Choroid plexus epithelial cell (primary cell): Measurements from ENCODE around the gene GALNT10.

ENCODE experiments used
- DNase-seq: peaks from one replicate; pipeline ENCODE4 v3.0.0-alpha.2; 2010; ENCODE audit warnings: low read depth
- H3K4me3 ChIP-seq: 2 replicates; pipeline ENCODE4 v1.5.1; 2011; ENCODE audit warnings: low read depth, mild to moderate bottlenecking, control low read depth, low read length, moderate library complexity
- TF ChIP-seq, protein P1 (sequence below): conservative IDR thresholded peaks from 2 replicates; pipeline ENCODE4 v1.5.1; 2011; ENCODE audit warnings: low read depth, mild to moderate bottlenecking, control low read depth, inconsistent platforms, low read length, moderate library complexity

Gene GALNT10

GRCh38 chr5:154470137-154470536 lies 279.6 kb downstream of the GALNT10 start:
- TF ChIP-seq, protein P1, sequence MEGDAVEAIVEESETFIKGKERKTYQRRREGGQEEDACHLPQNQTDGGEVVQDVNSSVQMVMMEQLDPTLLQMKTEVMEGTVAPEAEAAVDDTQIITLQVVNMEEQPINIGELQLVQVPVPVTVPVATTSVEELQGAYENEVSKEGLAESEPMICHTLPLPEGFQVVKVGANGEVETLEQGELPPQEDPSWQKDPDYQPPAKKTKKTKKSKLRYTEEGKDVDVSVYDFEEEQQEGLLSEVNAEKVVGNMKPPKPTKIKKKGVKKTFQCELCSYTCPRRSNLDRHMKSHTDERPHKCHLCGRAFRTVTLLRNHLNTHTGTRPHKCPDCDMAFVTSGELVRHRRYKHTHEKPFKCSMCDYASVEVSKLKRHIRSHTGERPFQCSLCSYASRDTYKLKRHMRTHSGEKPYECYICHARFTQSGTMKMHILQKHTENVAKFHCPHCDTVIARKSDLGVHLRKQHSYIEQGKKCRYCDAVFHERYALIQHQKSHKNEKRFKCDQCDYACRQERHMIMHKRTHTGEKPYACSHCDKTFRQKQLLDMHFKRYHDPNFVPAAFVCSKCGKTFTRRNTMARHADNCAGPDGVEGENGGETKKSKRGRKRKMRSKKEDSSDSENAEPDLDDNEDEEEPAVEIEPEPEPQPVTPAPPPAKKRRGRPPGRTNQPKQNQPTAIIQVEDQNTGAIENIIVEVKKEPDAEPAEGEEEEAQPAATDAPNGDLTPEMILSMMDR, result no peak
- DNase-seq, result no peak
- no peak overlapping the region for H3K4me3 ChIP-seq
